Uterus (tissue), 2 donors: ENCODE measurements around the gene TTLL13.

Experiments
- CTCF ChIP-seq, 4 experiments: fragments of 200-600 bp in 2 of 4; fragments of 450-650 bp in 2 of 4; sonication (generic) in 2 of 4; IDR thresholded peaks; one replicate each; pipeline ENCODE4 v1.5.1; 2016 to 2019; ENCODE audit warnings: antibody characterized with exemption in 4 of 4, mild to moderate bottlenecking in 2 of 4, moderate library complexity in 1 of 4
- POLR2A ChIP-seq, 2 donors: fragments of 450-650 bp; IDR thresholded peaks; one replicate each; pipeline ENCODE4 v1.6.1; 2016; ENCODE audit warnings: antibody characterized with exemption in 2 of 2, mild to moderate bottlenecking in 1 of 2, moderate library complexity in 1 of 2

DNA sequence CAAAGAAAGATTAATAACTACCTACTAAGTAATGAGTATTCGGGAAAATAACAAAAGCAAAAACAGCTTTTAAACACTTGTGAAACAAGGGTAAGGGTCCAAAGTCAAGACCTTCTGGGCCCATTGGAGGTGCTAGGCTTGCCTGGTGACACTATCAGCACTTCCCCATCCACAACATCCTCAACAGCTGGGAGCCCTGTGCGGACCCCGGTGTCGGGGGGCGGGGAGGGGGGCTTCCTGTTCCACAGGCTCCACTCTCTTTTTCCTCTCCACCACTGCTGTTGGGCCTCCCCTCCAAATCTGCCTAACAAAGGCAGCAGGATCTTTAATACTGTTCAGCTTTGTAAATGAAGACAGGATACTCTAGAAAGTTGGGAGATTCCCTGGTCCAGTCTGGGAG is 37.7 kb downstream of the TTLL13 start:
- TF ChIP-seq CTCF (IDR thresholded peaks at IDR 0.05) (no peak), POLR2A (IDR thresholded peaks at IDR 0.05) (no peak)
